A204.1 (cell line): Measurements from ENCODE around the gene LSG1.
"Not testable (repeated sequence)": the region's sequence is repeated elsewhere in the genome, so short reads cannot be mapped to it uniquely, and the experiment has no call there.

Experiments
- FAIRE-seq: peaks from 2 replicates; lab custom pipeline; 2012; peaks lifted over from hg19 to GRCh38; lab: Jason Lieb, UNC

The LSG1 gene

DNA sequence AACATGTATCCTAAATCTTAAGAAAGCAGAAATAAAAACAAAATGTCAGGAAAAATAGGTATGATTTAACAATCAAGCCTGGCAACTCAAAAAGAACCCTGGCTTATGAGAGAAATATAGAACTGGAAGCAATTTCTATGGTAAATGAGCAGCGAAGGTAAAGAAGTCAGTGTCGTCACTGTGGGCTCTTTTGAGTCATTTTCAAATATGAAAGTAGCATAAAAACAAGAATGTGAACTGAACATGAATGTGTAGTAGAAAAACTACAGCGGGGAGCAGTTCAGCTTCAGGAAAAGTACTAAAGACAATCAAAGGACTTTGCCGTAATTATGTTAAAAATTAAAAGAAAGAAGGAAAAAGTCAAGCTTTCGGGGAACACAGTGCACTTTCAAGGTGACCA, 17.5 kb downstream of the LSG1 start:
- FAIRE-seq: no peak

DNA sequence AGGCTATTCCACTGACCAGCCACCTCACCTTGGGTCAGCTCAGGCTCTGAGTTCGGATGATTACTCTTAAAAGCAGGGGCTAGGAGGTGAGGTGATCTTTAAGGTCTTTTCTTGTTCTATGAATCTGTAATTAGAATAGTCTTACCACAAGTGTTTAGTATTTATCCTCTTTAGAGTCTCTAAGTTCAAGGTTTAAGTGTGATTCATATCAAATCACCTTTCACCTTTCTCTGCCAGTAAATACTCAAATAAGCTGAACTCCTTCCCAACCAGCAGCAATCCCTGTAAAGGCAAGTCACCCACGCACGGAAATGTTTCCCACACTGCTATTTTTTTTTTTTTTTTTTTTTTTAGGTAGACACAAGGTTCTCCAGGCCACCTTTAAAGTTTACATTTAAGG, 24.2 kb downstream of the LSG1 start:
- FAIRE-seq: no peak

DNA sequence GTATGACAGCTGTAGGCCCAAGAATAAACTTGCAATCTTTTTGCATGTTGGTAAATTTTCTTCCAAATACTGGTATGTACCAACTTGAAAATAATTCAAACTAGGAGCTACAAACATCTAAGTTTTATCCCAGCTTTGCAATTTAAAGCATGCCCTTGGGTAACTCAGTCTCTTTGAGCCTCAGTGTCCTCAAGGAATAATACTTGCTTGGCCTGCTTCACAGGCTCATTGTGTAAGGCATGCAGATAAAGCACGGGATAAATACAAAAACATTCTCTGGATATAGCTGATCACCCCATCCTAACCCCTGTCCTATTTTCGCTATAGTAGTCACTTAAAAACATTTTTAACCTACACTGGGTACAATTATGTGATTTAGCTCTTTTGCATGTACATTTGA, 29.2 kb downstream of the LSG1 start:
- no peak for FAIRE-seq

DNA sequence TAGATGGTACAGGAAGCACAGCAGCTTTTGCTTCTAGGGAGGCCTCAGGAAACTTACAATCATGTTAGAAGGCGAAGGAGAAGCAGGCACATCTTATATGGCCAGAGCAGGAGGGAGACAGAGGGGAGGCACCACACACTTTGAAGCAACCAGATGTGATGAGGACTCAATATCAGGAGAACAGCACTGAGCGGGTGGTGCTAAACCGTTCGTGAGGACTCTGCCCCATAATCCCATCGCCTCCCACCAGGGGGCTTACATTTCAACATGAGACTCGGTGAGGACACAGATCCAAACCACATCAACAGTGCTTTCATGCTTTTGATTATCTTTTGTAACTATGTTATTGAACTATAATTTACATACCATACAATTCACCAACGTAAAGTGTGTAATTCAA, 31.2 kb downstream of the LSG1 start:
- FAIRE-seq: no peak

DNA sequence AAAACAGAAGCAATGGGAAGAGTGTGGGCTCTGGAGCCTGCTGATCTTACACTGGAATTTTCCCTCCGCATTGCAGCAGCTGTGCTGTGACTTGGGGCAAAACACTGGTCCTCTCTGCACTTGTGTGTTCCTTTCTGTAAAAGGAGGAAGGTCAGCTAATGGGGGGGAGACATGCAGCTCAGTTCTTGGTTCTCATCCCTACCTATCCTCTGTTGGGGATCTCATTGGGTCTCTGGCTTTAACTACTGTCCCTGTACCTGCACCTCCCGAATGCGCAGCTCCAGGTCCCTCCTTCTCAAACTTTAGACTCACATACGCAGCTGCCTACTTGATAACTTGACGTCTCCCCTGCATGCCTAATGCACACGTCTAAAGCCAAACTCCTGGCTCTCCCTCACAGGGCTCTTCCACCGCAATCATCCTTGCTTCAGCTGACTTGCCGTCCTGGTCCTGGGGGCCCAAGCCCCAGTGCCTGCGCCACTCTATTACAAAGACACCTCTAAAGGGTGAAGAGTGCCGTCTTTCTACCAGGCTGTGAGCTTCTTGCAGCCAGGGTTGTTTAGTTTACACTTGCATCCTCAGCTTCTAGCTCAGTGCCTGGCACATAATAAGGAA, 32.9 kb downstream of the LSG1 start:
- no peak for FAIRE-seq

DNA sequence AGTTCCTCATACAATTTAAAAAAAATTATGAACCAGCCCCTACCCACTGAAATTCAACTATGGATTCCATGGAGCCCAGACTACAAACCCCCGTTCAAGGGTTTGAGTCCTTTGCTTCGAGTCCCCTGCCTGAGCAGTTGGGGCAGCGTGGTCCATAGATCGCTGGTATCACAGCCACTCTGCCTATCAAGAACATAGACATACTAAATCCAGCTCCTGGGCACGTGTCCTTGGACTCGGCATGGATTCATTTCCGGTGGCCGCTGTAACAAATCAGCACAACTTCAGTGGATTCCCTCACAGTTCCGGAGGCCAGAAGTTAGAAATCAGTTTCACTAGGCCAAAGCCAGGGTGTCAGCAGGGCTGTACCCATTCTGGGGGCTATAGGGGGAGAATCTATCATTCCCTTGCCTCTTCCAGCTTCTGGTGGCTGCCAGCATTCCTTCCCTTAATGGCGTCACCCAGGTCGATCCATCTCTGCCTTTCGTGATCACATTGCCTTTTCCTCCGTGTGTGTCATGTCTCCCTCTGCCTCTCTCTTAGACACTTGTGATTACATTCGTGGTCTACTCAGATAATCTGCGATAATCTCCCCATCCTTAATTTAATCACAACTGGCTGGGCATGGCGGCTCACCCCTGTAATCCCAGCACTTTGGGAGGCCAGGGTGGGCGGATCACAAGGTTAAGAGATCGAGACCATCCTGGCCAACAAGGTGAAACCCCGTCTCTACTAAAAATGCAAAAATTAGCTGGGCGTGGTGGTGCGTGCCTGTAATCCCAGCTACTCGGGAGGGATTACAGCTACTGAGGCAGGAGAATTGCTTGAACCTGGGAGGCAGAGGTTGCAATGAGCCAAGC, 34.2 kb downstream of the LSG1 start:
- no peak for FAIRE-seq

DNA sequence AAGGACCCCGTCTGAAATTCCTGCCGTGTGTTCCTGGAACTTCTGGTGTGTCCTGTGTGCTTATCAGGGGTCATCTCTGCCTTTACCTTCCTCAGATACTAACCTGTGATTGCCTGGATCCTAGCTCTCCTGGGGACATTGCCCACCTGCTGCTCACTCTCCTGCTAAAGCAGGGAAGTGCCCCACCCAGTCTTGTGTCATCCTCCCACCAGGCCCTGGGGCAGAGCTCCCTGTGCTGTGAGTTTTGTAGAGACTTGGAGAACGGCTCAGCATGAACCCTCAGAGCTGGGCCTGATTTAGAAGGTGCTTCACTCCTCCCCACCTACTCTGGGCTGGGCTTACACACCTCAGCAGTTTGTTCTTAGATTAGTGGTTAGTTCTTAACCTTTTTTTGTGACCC, 34.9 kb downstream of the LSG1 start:
- no peak for FAIRE-seq

DNA sequence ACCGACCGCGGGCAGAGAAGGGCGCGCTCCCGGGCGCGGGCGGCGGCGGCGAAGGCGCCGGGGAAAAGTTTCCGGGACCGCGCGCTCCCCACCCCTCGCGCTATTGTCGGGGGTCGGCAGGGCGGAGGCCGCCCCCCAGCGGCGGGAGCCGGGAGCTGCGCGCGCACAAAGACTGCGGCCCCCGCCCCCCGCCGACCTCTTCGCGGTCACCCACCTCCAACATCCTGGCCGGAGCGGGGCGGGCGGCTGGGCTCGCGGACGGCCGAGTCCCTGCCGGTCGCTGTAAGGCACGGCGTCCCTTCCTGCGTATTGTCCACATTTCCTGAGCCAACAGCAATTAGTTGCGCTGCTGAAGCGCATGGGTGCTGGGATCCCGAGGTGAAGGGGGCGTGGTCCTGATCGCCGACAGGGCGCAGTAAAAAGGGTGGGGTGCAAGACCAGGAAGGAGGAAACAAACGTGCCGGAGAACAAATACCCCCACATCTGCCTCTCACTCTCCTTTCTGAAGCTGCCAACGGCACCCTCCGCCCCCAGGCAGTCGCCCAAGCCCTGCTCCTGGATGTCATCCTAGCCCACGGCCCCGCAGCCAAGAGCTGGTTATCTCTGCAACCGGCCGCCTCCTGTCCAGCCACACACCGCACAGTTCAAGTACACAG, 38.5 kb downstream of the LSG1 start, which contains the start of gene TMEM44:
Gene TMEM44 (minus strand): TSS at position 71 of the 656 bp plus-strand sequence. CDS start 204 bp downstream, outside the sequence.
- FAIRE-seq: no peak

DNA sequence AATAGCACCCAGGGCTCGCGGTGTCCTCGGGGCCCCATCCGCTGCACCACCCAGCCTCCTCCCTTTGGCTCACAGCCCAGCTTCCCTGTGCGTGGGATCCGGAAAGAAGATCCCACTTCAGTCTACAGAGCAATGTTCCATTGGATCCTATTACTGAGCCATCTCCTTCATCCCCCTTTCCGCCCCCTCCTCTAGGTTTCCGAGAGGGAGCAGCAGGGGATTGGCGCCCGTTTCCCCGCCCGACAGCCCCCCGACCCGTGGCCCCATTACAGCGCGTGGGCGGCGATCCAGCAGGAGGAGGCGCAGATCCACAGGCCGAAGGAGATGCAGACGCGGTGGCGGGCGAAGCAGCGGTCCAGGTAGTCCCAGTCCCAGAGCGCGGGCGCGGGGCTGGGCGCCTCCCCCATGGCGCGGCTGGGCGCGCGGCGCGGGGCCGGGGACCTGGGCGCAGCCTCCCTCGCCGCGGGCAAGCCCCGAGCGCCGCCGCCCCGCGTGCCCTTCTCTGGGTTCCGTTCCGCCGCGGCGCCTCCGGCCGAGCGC, 39.1 kb downstream of the LSG1 start:
- no peak for FAIRE-seq

DNA sequence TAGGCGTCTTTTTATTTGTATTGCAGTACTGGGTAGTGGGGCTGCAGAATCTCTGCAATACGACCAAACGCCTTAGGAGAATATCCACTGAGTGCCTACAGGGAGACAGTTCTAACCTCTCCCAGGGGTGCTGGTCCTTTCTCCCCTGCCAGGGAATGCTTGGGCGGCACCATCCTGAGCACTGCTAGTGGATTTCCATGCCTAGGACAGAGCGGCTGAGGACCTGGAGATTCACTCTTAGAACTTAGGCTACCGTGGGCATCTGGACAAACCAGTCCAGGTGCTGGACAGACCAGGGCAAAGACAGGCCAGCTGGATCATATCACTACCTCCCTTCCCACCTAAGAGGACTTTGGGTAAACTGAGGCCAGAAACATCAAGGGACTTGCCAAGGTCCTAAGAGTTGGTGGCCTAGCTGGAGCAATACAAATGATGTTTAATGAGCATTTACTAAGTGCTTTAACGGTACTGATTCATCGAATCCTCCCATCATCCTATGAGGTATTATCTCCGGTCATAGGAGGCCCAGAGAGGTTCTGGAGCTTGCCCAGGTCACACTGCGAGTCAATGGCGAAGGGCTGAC, 39.7 kb downstream of the LSG1 start:
- no peak for FAIRE-seq

DNA sequence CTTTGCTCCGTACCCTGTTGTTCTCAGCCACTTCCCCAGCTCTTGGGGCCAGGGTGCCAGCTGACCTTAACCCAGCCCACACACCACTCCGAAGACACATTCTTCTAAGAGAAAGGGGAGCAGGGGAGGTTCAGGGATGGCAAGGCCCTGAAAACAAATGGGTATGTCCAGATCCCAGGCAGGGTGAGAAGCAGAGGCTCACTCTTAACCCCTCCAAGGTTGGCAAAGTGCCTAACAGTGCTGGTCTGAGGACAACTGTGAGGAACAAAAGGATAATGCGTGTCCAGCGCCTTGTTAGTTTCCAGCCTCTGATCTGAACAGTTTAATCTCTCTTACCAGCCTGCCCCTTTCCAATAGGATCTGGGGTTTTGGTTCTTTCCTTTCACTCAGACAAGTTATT, 40.3 kb downstream of the LSG1 start:
- no peak for FAIRE-seq

DNA sequence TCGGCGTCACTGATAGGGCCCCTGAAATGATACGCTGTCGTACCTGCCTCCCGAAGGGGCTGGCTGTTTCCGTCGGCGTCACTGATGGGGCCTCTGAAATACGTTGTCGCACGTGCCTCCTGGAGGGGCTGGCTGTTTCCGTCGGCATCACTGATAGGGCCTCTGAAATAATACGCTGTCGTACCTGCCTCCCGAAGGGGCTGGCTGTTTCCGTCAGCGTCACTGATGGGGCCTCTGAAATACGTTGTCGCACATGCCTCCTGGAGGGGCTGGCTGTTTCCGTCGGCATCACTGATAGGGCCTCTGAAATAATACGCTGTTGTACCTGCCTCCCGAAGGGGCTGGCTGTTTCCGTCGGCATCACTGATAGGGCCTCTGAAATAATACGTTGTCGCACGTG, 41.3 kb downstream of the LSG1 start:
- not testable (repeated sequence) for FAIRE-seq

DNA sequence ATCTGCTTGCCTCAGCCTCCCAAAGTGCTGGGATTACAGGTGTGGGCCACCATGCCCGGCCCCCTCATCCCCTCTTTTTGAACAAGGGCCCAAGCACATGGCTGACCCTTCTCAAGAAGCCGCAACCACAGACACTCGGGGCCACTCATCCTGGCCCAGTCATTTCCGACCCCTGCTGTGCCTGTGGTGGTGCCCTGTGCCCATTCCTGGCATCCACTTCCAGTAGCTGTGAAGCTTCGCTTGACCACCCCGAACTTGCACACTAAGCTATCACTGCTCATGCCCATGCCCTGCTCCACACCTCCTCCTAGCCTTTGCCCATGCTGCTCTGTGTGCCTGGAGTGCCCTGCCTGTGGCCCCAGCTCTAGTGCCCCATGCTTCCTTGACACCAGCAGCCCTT, 47.0 kb downstream of the LSG1 start:
- no peak for FAIRE-seq

DNA sequence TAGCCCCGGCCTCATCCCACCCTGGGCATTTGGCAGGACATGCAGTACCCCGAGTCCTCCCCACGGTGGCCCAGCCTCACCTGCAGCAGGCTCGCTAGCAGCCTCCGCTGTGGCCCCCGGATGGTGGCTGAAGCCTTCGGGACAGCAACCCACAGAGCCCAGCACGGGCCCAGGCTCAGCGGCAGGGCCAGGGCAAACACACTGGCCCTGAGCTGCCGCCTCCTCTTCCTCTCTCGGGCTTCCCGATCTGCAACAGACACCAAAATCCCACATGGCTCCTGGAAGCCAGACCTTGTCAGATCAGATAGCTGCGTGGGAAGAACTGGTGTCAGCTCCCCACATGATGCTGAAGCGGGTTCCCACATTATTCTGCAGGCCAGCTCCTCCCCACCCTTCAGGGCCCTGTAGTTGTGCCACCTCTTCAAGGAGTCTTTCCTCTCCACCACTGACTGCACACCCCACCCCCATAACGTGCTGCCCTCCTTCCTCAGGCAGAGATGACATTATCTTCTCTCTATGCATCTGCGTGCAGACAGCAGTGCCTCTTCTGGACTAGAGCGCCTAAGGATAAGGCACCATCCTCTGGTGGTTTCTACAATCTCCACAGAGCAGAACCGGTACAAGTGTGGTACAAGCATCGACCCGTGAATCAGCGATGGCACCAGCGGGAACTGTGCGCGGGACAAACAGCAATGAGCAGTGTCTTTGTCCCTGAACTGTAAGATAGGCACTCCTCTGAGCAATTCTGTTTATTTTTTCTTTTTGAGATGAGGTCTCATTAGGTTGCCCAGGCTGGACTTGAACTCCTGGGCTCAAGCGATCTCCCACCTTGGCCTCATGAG, 48.3 kb downstream of the LSG1 start:
- no peak for FAIRE-seq

DNA sequence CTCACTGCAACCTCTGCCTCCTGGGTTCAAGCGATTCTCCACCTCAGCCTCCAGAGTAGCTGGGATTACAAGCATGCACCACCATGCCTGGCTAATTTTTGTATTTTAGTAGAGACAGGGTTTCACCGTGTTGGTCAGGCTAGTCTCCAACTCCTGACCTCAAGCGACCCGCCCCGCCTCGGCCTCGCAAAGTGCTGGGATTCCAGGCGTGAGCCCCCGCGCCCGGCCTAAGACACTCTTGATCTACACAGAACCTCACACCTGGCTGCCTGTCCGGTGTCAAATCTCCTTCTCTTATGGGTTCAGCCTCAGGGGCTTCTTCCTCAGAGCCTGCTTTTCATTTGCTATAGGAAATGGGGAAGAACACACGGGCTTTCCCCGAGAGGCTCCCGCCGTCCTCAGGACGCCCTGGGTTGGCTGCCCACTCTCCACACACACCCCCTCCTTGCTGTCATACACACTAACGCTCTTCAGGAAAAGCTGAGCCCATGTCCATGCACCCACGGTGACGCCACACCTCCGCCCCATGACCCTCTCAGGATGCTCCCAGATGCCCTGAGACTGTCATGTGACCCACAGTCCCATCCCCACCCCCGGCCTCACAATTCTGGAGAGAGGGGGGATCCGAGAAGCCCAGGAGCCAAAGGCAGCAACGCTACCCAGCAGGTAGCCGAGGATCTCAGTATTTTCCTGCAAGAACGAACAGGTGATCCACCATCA, 49.2 kb downstream of the LSG1 start:
- no peak for FAIRE-seq

DNA sequence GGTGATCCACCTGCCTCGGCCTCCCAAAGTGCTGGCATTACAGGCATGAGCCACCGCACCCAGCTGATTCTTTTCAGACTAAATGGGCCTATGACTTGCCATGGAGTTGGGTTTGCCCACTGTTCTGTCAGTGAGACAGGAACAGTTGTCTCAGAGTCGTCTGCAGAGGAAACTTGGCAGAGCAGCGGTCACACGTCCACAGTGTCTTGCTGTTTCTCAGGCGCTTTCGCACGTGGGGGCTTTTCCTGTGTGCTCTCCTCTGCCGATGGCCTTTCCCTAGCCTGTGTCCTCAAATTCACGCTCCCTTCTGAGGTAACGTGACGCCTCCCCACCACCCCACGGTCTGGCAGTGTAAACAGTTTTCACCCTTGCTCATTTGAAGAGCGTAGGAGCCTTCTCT, 50.0 kb downstream of the LSG1 start:
- FAIRE-seq: no peak

DNA sequence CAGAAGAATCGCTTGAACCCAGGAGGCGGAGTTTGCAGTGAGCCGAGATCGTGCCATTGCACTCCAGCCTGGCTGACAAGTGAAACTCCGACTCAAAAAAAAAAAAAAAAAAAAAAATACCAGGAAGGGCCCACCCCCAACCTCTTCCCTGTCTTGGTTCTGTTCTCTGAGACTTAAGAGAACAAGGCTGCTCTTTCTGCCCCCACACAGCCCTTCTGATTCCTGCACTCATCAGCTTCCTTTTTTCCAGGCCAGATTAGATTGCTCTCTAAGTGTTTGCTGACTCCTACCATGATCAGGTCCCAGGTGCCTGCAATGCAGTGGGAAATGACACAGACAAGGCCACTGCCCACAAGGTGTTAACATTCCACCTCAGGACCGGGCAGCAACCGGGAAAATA, 51.8 kb downstream of the LSG1 start:
- FAIRE-seq: no peak

DNA sequence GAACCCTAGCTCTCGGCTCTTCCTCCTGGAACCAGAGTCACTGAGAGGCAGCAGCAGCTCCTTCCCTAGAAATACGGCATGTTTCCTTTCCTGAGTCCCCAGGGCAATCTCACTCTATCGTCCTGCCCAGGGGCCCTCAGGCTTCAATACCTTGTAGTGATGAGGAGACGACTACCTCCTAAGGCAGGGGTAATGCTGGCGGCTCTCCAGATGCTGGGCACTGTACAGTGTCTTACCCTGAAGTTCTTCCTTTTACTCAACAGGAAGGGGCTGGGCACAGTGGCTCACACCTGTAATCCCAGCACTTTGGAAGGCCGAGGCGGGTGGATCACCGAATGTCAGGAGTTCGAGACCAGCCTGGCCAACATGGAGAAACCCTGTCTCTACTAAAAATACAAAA, 52.2 kb downstream of the LSG1 start:
- FAIRE-seq: no peak

DNA sequence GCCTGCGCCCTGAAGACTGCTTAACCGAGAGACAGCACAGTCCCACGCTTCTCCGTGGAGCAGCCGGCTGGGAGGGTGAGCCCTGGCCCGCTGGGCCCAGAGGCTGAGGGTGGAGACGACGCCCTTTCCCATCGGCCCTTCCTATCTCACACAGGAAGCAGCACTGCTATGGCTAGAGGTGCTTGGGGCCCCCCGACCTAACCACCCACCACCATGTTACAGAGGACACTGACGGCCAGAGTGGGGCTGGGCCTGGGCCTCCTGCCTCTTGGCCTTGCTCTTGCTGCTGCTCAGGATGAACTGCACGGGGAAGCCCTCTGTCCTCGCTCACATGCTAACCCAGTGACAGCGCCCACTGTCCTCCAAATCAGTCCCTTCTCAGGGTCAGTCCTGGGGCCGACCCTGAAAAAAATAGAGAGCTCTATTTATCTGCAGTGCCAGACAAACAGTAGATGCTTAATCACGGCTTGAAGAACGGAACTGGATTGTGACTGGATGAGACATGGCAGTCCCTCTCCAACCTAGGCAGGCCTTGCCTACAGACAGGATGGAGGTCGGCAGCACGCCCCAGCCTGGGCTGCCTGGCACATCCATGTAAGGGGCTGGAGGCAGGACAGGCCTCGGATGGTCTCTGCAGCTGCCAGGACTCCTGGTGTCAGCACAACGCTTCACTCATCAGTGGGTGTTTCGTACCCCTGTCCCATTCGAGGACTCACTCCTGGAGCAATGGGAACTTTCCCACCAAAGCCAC, 53.0 kb downstream of the LSG1 start:
- no peak for FAIRE-seq

DNA sequence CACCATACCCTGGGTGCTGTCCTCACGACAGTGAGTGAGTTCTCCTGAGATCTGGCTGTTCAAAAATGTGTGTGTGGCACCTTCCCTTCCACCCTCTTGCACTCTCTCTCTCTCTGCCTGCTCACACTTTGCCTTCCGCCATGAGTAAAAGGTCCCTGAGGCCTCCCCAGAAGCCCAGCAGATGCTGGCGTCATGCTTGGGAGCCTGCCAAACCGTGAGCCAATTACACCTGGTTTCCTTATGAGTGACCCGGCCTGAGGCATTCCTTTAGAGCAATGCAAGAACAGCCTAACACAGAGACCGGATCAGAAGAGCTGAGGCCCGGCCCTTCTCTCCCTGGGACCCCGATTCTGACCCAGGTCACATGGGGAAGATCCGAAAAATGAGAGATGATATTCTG, 54.2 kb downstream of the LSG1 start:
- FAIRE-seq: no peak
